ENCODE data around the gene ESPN.

GRCh38 chr1:6410248-6410893 is 14.2 kb upstream of the ESPN start:
- TF ChIP-seq CTCF (IDR thresholded peaks at IDR 0.05) = no peak
- TF ChIP-seq POLR2A (IDR thresholded peaks at IDR 0.05) = no peak

All from gastroesophageal sphincter (tissue), 3 donors.